ENCODE data around the gene SLC19A1.

The SLC19A1 gene

DNA sequence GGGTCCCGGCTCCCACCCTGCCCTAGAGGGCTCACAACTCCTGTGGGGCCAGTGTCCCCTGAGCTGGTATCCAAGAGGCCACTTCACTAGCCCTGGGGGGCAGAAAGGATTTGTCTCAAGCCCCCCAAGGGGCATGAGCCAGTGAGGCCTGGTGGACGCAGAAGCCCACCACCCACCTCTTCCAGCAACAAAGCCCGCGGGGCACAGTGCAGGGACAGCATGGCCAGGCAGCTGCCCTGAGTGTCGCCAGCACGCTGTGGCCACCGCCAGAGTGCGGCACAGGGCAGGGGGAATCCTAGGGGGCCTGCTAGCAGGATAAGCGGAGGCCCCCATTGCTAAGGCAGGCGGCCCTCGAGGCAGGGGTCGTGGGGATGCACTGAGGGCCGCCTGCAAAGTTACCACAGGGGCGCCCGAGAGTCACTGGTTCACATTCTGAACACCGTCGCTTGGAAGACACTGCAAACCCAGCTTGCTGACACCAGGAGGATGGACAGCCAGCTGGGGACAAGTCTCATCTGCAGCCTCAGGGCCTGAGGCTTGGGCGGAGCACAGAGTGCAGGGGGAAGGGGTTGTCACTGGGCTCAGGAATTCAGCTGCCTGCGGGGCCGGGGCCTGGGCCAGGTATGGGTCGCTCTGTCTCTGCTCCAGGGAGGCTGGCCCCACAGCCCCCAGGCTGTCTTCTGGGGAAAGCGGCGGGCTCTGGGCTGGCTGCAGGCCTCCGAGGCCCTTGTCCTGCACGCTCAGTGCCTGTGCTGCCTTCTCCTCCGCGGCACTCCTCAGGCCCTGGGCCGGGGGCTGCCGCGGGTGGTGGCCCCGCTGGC, 26.8 kb downstream of the SLC19A1 start:
- no peak for DNase-seq

DNA sequence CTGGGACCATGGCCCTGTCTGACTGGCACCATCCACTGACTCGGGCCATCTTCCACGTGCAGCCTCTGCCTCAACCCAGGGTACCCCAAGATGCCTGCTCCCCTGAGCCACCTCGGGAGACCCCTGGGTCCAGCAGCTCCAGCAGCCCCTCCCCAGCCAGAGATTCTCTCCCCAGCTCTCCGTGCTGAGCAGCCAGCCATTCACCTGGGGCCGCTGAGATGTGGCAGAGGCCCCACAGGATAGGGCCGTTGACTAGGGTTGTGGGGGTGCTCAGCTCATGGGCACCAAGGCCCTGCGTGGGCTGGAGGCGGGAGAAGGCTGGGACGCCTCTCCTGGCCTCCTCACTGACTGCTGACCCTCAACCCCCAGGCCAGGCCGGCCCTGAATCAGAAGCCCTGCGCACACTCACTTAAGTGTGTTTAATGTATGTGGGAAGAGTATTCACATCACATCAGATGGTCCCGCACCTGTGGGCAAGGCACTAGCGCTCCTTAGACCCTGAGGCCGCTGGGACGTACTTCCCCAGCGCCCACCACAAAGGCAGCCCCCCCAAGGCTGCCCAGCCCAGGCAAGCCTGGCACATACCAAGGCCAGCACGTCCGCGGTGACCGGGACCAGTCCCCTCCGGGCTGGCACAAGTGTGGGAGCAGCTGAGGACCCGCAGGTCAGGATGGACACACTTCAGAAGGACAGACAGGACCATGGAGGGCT, 27.8 kb downstream of the SLC19A1 start:
- DNase-seq, result no peak

DNA sequence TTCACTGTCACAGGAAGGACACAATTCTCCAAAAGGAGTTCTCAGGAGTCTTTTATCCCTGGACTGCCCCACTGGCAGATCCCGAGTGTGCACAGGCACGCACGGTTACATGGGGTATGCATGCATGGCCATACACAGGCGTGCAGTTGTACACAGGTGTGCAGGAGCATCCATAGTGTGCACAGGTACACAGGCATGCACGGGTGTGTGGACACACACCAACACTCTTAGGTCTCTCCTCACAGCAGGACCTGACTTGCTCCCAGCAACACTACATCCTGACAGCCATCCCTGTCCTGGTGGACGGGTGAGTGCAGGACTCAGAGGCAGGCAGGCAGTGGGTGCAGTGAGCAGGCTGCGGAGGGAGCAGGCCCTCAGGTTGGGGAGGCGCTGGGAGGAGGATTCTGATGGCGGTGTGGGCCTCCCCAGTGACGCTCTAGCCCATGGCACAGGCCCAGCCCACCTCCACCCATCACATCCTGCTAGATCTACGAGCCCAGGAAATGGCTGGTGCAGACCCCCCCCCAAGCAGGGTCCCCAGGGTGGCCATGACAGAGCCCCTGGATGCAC, 28.4 kb downstream of the SLC19A1 start:
- no peak for DNase-seq

DNA sequence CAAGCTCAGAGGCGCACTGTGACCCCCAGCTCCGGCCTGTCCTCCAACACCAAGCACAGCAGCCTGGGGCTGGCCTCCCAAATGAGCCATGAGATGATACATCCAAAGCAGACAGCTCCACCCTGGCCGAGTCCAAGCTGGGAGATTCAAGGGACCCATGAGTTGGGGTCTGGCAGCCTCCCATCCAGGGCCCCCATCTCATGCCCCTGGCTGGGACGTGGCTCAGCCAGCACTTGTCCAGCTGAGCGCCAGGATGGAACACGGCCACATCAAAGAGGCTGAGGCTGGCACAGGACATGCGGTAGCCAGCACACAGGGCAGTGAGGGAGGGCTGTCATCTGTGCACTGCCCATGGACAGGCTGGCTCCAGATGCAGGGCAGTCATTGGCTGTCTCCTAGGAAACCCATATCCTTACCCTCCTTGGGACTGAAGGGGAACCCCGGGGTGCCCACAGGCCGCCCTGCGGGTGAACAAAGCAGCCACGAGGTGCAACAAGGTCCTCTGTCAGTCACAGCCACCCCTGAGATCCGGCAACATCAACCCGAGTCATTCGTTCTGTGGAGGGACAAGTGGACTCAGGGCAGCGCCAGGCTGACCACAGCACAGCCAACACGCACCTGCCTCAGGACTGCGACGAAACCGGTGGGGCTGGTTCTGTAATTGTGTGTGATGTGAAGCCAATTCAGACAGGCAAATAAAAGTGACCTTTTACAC, 29.1 kb downstream of the SLC19A1 start:
- DNase-seq, result no peak

DNA sequence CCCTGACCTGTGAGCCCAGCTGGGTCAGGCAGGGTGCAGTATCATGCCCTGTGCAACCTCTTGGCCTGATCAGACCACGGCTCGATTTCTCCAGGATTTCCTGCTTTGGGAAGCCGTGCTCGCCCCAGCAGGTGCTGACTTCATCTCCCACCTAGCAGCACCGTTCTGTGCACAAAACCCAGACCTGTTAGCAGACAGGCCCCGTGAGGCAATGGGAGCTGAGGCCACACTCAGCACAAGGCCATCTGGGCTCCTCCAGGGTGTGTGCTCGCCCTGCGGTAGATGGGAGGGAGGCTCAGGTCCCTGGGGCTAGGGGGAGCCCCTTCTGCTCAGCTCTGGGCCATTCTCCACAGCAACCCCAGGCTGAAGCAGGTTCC, 29.6 kb downstream of the SLC19A1 start:
- no peak for DNase-seq

DNA sequence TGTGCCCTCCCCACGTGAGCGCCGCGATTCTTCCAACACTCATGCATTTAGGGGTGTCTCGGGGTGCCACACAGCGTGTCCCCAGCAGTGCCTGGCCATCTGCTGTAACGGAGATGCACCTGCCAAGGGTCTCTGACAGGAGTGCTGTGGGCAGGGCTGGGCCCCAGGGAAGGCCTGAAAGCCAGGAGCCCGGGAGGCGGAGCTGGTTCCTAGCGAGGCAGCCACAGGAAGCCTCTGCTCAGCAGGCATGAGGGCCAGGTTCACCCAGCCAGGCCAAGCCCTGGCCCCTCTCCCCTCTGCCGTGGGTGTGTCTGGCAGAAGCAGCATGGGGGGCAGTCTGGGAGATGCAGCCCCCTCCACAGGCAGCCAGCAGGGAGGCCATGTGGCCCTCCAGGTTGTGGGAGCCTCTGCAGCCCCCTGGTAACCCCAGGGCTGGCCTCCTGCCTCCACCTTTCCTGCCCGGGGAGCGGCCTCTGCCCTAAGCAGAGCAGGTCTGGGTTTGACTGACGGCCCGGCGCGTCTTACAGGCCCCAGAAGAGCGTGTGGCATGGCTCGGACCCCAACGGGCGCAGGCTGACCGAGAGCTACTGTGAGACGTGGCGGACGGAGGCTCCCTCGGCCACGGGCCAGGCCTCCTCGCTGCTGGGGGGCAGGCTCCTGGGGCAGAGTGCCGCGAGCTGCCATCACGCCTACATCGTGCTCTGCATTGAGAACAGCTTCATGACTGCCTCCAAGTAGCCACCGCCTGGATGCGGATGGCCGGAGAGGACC, 30.4 kb downstream of the SLC19A1 start:
- DNase-seq, result no peak

DNA sequence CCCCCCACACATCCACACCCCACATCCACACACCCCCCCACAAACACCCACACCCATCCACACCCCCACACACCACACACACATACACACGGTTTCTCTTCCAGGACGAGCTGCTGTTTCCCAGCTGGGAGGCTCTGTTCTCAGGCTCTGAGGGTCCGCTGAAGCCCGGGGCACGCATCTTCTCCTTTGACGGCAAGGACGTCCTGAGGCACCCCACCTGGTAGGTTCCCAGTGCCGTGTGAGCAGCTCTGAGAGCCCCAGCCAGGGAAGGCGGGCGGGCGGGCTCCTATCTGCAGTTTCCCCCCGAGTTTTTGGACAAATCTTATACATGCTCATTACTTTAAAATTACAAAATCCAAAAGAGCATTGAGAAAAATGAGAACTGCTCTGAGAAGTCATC, 31.2 kb downstream of the SLC19A1 start:
- no peak for DNase-seq

DNA sequence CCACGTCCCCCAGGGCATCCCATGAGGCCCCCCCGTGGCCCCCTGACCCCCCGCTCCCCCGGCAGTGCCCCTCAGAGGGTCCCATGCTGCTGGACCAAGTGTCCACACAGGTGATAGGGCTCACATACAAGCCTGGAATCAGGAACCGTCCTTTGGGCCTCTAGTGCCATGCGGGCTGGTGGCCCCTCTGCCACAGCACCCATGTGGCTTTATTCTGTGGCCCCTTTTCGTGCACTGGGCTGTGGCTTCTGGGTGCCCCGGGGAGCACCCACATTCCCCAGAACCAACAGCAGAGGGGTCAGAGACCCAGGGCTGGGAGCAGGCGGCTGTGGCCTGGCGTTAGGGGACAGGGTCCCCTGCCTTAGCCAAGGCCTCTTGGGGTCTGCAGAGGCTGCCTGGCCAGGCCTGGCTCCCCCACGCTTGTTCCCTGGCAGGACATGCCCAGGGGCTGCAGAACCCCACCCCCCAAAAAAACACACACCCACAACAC, 31.7 kb downstream of the SLC19A1 start:
- DNase-seq, result no peak

DNA sequence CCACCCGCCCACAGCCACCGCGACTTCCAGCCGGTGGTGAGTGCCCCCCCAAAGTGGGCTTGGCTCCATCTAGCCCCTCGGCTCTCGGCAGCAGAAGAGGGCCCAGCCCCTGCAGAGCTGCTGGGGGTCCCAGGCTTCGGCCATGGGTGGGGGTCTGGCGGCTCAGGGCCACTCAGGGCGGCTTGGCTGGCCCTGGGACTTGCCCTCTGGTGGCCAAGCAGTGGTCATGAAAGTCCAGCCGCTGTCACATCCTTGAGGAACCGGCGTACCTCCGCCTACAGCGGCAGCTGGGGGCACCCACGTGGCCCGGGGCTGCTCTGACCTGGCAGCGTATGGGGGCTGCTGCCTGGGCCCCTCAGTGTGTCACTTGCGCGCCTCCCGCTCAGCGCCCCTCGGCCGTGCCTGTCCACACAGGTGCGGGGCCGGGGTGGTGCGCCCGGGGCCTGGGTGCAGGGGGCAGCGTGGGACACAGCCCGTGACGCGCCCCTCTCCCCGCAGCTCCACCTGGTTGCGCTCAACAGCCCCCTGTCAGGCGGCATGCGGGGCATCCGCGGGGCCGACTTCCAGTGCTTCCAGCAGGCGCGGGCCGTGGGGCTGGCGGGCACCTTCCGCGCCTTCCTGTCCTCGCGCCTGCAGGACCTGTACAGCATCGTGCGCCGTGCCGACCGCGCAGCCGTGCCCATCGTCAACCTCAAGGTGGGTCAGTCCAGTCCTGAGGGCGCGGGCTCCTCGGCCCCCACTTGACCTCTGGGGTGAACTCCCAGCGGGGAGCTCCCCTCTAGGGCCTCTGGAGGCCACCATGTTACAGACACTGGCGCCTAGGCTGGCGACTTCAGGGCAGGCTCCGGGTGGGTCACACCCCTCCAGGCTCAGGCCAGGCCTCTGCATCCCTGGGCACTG, 32.4 kb downstream of the SLC19A1 start:
- no peak for DNase-seq

DNA sequence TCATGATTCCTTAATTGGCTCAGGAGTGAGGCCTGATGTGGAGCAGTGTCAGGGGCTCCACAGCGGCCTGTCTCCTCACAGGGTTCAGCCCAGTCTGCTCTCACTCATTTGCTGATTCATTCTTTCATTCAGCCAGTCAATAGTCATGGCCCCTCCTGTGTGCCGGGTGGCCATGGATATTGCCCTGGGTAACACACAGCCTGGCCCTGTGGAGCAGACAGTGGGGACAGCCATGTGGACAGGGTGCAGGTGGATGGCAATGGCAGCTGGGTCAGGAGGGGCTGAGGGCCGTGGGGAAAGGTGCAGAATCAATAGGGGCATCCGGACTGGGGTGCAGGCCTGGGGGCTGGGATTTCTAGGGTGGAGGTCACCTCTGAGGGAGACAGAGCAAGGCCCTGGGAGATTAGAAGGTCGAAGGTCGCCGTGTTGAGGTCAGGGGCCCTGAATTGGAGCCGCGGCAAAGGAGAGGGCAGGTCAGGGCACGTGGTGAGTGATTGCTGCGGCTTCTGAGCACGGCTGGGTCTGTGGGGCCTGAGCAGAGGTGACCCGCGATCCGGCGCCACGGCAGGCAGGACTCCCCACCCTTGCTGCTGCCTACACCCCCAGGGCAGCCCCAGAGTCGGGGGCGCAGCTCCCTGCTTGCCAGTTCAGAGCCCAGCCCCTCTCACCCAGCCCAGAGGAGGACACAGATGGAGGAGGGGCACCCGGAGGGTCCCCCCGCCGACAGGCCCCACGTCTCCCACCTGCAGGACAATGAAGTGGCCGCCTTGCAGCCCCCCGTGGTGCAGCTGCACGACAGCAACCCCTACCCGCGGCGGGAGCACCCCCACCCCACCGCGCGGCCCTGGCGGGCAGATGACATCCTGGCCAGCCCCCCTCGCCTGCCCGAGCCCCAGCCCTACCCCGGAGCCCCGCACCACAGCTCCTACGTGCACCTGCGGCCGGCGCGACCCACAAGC, 33.4 kb downstream of the SLC19A1 start:
- no peak for DNase-seq

DNA sequence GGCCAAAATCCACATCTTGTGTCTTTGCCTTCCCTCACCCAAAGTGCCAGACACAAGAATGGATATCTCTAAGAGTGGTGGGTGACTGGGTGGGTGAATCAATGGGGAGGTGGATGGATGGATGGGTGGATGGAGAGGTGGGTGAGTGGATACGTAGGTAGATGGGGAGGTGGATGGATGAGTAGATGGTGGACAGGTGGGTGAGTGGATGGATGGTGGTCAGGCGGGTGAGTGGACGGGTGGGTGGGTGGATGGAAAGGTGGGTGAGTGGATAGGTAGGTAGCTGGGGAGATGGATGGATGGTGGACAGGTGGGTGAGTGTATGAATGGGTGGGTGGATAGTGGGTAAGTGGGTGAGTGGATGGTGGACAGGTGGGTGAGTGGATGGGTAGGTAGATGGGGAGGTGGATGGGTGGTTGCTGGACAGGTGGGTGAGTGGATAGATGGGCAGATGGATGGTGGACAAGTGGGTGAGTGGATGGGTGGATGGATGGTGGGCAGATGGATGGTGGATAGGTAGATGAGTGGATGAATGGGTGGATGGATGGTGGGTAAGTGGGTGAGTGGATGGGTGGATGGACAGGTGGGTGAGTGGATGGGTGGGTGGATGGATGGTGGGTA, 34.2 kb downstream of the SLC19A1 start:
- no peak for DNase-seq

DNA sequence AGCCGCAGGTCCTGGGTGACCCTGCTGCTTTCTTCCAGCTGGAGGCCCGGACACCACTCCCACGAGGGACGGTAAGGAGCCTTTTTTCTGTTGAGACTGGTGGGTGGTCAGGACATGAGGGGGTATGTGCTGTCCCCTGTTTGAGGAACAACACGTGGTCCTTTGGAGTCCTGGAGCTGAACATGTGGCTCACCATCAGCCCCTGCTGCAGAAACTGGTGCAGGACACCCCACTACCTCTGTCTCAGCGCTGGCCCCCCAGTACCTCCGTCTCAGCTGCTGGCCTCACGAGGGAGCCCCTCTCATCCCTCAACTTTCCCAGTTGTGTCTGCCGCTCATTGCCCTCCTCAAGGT, 34.7 kb downstream of the SLC19A1 start:
- no peak for DNase-seq

DNA sequence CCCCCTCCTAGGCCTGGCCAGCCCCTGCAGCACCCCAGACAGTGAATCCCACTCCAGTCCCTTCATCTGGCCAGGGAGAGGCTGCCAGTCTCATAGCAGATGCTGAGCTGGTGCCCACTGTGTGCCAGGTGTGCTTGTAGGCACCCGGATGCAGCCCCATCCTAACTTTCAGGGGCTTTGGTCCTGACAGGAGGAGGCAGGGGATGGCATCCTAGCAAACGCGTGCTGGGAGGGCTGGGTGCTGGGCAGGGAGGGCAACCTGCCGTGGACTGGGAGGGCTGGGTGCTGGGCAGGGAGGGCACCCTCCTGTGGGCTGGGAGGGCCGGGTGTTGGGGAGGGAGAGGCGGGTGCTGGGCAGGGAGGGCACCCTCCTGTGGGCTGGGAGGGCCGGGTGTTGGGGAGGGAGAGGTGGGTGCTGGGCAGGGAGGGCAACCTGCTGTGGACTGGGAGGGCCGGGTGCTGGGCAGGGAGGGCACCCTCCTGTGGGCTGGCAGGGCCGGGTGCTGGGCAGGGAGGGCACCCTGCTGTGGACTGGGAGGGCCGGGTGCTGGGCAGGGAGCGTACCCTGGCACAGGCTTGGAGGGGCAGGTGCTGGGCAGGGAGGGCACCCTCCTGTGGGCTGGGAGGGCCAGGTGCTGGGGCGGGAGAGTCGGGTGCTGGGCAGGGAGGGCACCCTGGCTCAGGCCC, 35.3 kb downstream of the SLC19A1 start:
- DNase-seq, result no peak

DNA sequence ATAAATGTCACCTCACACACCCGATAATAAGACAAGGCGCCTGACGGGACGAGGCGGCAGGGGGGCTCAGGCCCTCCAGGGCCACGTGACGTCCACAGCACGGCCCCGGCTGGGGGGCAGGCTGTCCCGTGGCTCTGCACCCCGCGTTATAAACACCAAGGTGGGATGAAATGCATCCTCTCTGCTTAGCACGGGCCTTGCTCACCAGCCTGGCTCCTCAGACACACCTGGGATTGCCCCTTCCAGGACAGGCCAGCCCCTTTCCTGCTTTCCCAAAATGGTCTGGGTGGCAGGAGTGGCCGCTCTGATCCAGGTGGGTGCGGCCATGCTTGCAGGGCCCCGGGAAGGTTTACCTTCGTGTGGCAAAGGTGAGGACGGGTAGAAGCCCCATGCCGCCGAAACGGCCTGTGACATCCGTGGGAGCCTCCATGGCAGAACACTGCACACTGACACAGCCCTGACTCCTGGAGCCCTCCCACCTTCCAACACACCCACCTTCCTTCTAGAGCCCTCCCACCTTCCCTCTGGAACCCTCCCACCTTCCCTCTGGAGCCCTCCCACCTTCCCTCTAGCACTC, 35.9 kb downstream of the SLC19A1 start:
- no peak for DNase-seq

DNA sequence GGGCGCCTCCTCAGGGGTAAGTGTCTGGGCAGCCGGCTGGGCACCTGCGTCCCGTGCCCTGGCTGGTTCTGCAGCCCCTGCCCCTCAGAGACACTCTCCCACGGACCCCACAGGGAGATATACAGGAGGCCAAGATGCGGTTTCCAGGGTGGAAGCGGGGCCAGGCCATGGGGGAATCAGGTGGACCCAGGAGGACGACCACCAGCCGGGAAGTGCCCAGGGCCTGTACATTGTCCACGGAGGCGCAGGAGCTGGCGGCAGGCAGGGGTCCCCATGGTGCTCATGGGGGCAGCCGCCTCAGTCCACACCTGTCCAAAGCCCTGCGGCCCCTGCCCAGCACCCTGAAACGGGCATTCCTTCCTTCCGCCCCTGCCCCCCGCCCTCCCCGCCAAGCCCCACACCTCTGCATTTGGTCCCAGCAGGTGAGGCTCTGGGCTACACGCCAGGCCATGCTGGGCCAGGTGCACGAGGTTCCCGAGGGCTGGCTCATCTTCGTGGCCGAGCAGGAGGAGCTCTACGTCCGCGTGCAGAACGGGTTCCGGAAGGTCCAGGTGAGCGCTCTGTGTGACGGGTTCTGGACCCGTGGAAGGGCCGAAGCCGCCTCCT, 36.7 kb downstream of the SLC19A1 start:
- no peak for DNase-seq

DNA sequence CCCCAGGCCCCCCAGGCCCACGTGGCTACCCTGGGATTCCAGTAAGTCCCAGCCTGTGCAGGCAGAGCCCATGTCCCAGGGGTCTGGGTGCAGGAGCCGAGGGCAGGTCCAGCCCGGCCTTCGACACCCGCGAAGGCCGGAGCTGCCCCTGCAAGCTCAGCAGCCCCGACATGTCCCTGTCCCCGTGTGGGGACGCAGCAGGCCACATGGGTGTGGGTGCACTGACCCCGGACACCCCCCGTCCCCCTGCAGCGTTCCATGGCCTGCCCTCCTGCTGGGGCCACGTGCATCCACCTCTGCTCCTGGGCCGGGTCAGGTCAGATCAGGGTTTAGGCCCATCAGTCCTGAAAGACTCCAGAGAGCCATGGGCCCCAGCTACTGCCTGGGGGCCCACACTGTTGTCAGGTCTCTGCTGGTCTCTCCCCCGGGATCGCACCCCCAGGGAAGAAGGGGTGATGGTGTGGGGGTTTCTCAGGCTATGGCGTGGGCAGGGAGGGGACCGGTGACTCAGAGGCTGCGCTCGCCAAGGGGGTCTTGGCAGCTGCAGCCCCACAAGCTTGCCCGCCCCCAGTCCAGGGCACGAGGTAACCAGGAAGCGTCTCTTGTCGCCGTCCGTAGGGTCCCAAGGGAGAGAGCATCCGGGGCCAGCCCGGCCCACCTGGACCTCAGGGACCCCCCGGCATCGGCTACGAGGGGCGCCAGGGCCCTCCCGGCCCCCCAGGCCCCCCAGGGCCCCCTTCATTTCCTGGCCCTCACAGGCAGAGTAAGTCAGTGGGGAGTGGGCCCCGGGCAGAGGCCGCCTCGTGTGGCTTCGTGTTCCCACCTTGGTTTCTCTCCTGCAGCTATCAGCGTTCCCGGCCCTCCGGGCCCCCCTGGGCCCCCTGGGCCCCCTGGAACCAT, 37.5 kb downstream of the SLC19A1 start:
- DNase-seq, result no peak

DNA sequence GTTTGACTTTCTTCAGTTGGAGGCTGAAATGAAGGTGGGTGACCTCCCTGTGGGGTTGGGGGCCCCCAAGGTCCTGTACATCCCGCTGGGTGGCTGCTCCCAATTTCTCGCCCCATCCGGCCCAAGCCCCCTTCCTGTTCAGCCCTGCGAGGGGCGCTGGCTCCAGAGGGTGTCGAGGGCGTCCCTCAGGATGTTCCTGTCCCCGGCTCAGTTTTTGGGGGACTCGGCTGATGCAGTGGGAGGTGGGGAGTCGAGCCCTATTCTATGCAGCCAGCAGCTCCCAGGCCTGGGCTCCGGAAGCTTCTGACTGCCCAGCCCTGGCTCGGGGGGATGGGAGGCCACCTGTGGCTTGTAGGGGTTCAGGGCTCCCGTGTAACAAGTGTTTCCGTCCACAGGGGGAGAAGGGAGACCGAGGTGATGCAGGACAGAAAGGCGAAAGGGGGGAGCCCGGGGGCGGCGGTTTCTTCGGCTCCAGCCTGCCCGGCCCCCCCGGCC, 38.2 kb downstream of the SLC19A1 start:
- DNase-seq, result no peak
